Measurements from ENCODE around the gene SFTPA1. TPM values are rescaled to one million over a fixed set of nuclear protein-coding genes. Genes with fewer than 3 reads are reported as not detected.
A peak's percentile ranks its signal among the peaks of the same experiment; 100 is the strongest.

SFTPA1 gene
- total RNA-seq, 1 experiment from 2014 or later = not detected

GRCh38 chr10:79608505-79609375, 2.0 kb upstream of the SFTPA1 start:
- no peak overlapping the region for H2AFZ ChIP-seq (ENCODE audit: low read length)

More at GRCh38 chr10:79608505-79609375, 2.0 kb upstream of the SFTPA1 start:
- Histone ChIP-seq H3T11ph (ENCODE audit: low read length) (no peak overlapping the region), H3K4me1 (ENCODE audit: insufficient read depth, low read length) (no peaks in the 10 kb centered on the region; the same call in 1 of the 2 replicates), H2BK12ac (ENCODE audit: insufficient read length, low read depth, low read length) (no peak overlapping the region), H4K8ac (replicated peaks; ENCODE audit: insufficient read length, low read depth, low read length) (no peak overlapping the region), H3K27me3 (ENCODE audit: insufficient read depth, low read length) (no peaks in the 10 kb centered on the region), H2BK5ac (ENCODE audit: insufficient read length, low read length) (no peak overlapping the region), H4K91ac (ENCODE audit: insufficient read length, low read depth, low read length) (no peak overlapping the region), H3K4me2 (ENCODE audit: insufficient read depth, insufficient read length, low read length) (no peak overlapping the region), H3K79me2 (ENCODE audit: insufficient read depth, low read length) (no peaks in the 10 kb centered on the region), H2AK5ac (ENCODE audit: insufficient read length, low read length) (no peak overlapping the region), H2BK120ac (ENCODE audit: low read depth, low read length, poor library complexity, severe bottlenecking) (no peak overlapping the region), H2BK15ac (ENCODE audit: low read depth, low read length) (no peak overlapping the region), H2BK20ac (ENCODE audit: low read depth, low read length, poor library complexity, severe bottlenecking) (no peak overlapping the region), H3K23ac (ENCODE audit: insufficient read length, low read depth, low read length) (no peak overlapping the region), H3K56ac (ENCODE audit: insufficient read length, low read depth, low read length) (no peak overlapping the region), H3K18ac (ENCODE audit: insufficient read length, low read depth, low read length) (no peak overlapping the region), H3K14ac (ENCODE audit: insufficient read depth, low read length) (no peak overlapping the region), H3K27ac (ENCODE audit: insufficient read length, low read depth, low read length) (no peak overlapping the region), H4K20me1 (ENCODE audit: control insufficient read depth, insufficient read depth, insufficient read length) (no peaks in the 10 kb centered on the region), H3K9ac (ENCODE audit: extremely low read depth, insufficient read length, low read length) (no peak overlapping the region), H4K5ac (ENCODE audit: insufficient read length, low read depth, low read length) (no peak overlapping the region), H3K23me2 (ENCODE audit: insufficient read length, low read depth, low read length, poor library complexity, severe bottlenecking) (no peaks in the 10 kb centered on the region), H3K4ac (ENCODE audit: low read depth, low read length) (no peak overlapping the region), H3K9me3 (ENCODE audit: control insufficient read depth, low read depth, low read length) (no peaks in the 10 kb centered on the region), H3K79me1 (ENCODE audit: insufficient read depth, low read depth, low read length, poor library complexity, severe bottlenecking) (no peaks in the 10 kb centered on the region)
- no CpG with 5 or more reads among the region's 20 CpGs for WGBS (ENCODE audit: extremely low coverage, insufficient read length, low lambda C conversion rate)
- H3K27me3 Mint-ChIP-seq (ENCODE audit: low read depth) = peaks cover 26% of the 10 kb centered on the region
- DNase-seq = peak; percentile 68
- no peaks in the 10 kb centered on the region; a peak in 1 of 7 replicates for H3K36me3 Mint-ChIP-seq (ENCODE audit: insufficient read depth in 1 of 3, low read depth in 3 of 3)
- H3K4me3 Mint-ChIP-seq = no peak overlapping the region
- H3K9me3 Mint-ChIP-seq = no peaks in the 10 kb centered on the region; a peak in 2 of 5 replicates
- H3K4me1 Mint-ChIP-seq = peaks cover 5 to 8% of the 10 kb centered on the region in 2 experiments
- H3K27ac Mint-ChIP-seq = no peak overlapping the region
- TF ChIP-seq CTCF (conservative IDR thresholded peaks at IDR 0.05) = peak; percentile 88
